Activated CD8-positive, alpha-beta memory T cell treated with anti-CD3 and anti-CD28 coated beads, Interleukin-2, amount 10 ng/mL, durations not matched to agents 7 days and 5 days (primary cell): ENCODE results near the gene NCKIPSD. TPM values are rescaled to one million over a fixed set of nuclear protein-coding genes. Genes with fewer than 3 reads are reported as not detected.

Experiments used
- ATAC-seq: fragments of 150-1000 bp; cut with Tn5 transposase; one replicate; pipeline ENCODE4 v1.10.0; 2021; ENCODE audit warnings: moderate library complexity
- CTCF ChIA-PET: fragments of 350-600 bp; sonication (Branson Sonifier 250); formaldehyde crosslinking; loops from one replicate; lab custom pipeline; 2021; ENCODE audit warnings: antibody characterized with exemption; lab: Charles Lee
- DNase-seq: peaks from one replicate; pipeline ENCODE4 v3.0.0-alpha.2; 2020
- H3K27ac Mint-ChIP-seq: one replicate; pipeline ENCODE4 v1.8.0; 2021; ENCODE audit warnings: mild to moderate bottlenecking, mixed read lengths
- H3K27me3 Mint-ChIP-seq: one replicate; pipeline ENCODE4 v1.8.0; 2021; ENCODE audit warnings: mixed read lengths
- H3K36me3 Mint-ChIP-seq: one replicate; pipeline ENCODE4 v1.8.0; 2021; ENCODE audit warnings: mild to moderate bottlenecking, mixed read lengths
- H3K4me1 Mint-ChIP-seq: one replicate; pipeline ENCODE4 v1.8.0; 2021; ENCODE audit warnings: mixed read lengths
- H3K4me3 Mint-ChIP-seq: one replicate; pipeline ENCODE4 v1.8.0; 2021; ENCODE audit warnings: mild to moderate bottlenecking, moderate library complexity, mixed read lengths
- H3K9me3 Mint-ChIP-seq: one replicate; pipeline ENCODE4 v1.8.0; 2022; ENCODE audit warnings: low read depth, mixed read lengths
- total RNA-seq, 2 experiments: library from RNA; stranded (reverse); gene quantifications; one replicate each; pipeline ENCODE4 v1.2.3, GENCODE V29; 2021

Gene NCKIPSD
- total RNA-seq, 2 experiments from 2014 or later: 33.4 to 43.0 TPM

DNA sequence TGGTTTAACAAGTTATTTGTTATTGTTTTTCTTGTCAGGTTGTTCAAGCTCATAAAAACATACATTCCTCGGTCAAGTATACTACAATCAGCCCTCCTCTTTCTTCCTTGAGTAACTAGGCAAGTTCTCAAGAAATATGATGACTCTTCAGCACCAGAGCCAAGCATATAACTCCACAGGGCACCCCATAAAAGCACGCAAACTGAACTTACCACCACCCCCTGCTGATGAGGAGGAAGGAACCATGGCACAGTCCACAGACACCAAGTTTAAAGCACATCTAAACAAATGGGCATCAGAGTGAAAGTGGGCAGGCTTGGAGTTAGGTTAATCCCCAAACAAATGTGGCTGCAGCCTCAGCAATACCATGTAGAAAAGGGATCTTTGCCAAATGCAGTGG is 26.0 kb upstream of the NCKIPSD start:
- CTCF ChIA-PET: no interaction called here
- no peaks in the 10 kb centered on the region for H3K9me3 Mint-ChIP-seq
- DNase-seq (no peak), ATAC-seq (no peak)
- no peak overlapping the region for H3K27ac Mint-ChIP-seq
- H3K36me3 Mint-ChIP-seq: peaks cover 47% of the 10 kb centered on the region
- no peaks in the 10 kb centered on the region for H3K27me3 Mint-ChIP-seq
- H3K4me1 Mint-ChIP-seq: peaks cover 51% of the 10 kb centered on the region
- H3K4me3 Mint-ChIP-seq: no peak overlapping the region

- ATAC-seq (no peak), DNase-seq (no peak)
- peaks cover 37% of the 10 kb centered on the region for H3K36me3 Mint-ChIP-seq
- peaks cover 38% of the 10 kb centered on the region for H3K4me1 Mint-ChIP-seq
- no peaks in the 10 kb centered on the region for H3K9me3 Mint-ChIP-seq
- no peak overlapping the region for H3K4me3 Mint-ChIP-seq
- CTCF ChIA-PET: interaction anchor here (1.7 to 3.4 kb wide), 2 partner anchors 18 to 22 kb away, joined by 3 to 13 read pairs; partner anchors contain the start of gene NCKIPSD
- no peaks in the 10 kb centered on the region for H3K27me3 Mint-ChIP-seq
- H3K27ac Mint-ChIP-seq: peak overlapping the region; percentile 37
Observed at GRCh38 chr3:48709051-48709461, 23.3 kb upstream of the NCKIPSD start.

- no peak for ATAC-seq
- H3K36me3 Mint-ChIP-seq: peaks cover 37% of the 10 kb centered on the region
Observed at GRCh38 chr3:48708481-48708889, 22.8 kb upstream of the NCKIPSD start.

GRCh38 chr3:48707157-48707556 is 21.4 kb upstream of the NCKIPSD start:
- Mint-ChIP-seq H3K9me3 (no peaks in the 10 kb centered on the region), H3K27me3 (no peaks in the 10 kb centered on the region), H3K27ac (peak overlapping the region; percentile 4), H3K4me3 (no peak overlapping the region), H3K36me3 (peaks cover 42% of the 10 kb centered on the region), H3K4me1 (peaks cover 36% of the 10 kb centered on the region)
- ATAC-seq: no peak
- no peak for DNase-seq
- CTCF ChIA-PET: interaction anchor here (1.0 to 3.4 kb wide), 4 partner anchors 21 to 282 kb away, joined by 3 to 13 read pairs (median 4); partner anchors contain the start of gene NCKIPSD

More at GRCh38 chr3:48708481-48708889, 22.8 kb upstream of the NCKIPSD start:
- Mint-ChIP-seq H3K4me1 (peaks cover 39% of the 10 kb centered on the region), H3K9me3 (no peaks in the 10 kb centered on the region), H3K27ac (peak overlapping the region; percentile 37), H3K4me3 (no peak overlapping the region), H3K27me3 (no peaks in the 10 kb centered on the region)
- DNase-seq: no peak
- CTCF ChIA-PET: interaction anchor here (1.7 to 3.4 kb wide), 3 partner anchors 17 to 32 kb away, joined by 3 to 13 read pairs (median 3); partner anchors contain the start of gene NCKIPSD

DNA sequence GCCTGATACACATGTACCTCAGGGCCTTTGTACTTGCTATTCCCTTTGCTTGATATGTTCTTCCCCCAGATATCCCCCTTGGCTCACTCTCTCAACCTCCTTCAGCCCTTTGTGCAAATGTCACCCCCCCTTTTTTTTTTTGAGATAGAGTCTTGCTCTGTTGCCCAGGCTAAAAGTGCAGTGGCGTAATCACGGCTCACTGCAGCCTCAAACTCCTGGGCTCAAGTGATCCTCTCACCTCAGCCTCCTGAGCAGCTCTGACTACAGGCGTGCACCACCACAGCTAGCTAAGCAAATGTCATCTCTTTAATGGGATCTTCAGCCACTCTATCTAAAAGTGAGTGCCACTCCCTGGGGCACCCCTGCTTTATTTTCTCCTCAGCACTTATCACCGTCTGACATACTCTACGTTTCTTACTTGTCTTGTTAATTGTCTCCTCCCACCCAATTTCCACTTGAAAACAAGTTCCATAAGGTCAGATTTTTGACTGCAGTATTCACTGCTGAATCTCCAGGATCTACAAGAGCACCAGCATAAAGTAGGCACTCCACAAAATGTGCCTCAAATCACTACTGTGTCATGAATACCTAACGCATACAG is 16.7 kb upstream of the NCKIPSD start:
- DNase-seq (no peak), ATAC-seq (no peak)
- Mint-ChIP-seq H3K36me3 (peaks cover 33% of the 10 kb centered on the region), H3K27ac (no peak overlapping the region), H3K27me3 (no peaks in the 10 kb centered on the region), H3K4me1 (peaks cover 12% of the 10 kb centered on the region), H3K4me3 (no peak overlapping the region), H3K9me3 (no peaks in the 10 kb centered on the region)
- CTCF ChIA-PET: interaction anchor here (1.0 kb wide), 1 partner anchor 16 kb away, joined by 3 read pairs; the partner anchor contains the start of gene NCKIPSD

DNA sequence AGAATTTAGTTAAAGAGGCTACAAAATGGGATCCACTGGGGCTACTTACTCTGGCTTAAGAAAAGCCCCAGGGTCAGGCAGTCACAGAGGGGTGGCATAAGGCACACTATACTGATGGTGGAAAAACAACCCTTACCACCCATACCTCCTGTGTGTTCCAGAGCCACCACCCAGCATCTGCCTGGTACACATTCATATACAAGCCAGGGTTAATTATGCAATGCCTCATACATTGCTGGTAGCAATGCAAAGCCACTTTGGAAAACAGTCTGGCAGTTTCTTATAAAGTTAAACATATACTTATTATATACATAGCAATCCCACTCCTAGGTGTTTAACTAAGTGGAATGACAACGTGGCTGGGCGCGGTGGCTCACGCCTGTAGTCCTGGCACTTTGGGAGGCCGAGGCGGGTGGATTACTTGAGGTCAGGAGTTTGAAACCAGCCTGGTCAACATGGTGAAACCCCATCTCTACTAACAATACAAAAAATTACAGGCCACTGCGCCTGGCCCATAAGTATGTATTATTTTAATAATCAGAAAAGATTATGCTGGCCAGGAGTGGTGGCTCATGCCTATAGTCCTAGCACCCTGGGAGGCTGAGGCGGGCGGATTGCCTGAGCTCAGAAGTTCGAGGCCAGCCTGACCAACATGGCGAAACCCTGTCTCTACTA is 15.2 kb upstream of the NCKIPSD start:
- no peaks in the 10 kb centered on the region for H3K9me3 Mint-ChIP-seq
- H3K27ac Mint-ChIP-seq: no peak overlapping the region
- peaks cover 12% of the 10 kb centered on the region for H3K4me1 Mint-ChIP-seq
- no peaks in the 10 kb centered on the region for H3K27me3 Mint-ChIP-seq
- H3K36me3 Mint-ChIP-seq: peaks cover 33% of the 10 kb centered on the region
- DNase-seq (no peak), ATAC-seq (no peak)
- no peak overlapping the region for H3K4me3 Mint-ChIP-seq
- CTCF ChIA-PET: no interaction called here

GRCh38 chr3:48698891-48699290 is 13.2 kb upstream of the NCKIPSD start:
- Mint-ChIP-seq H3K4me1 (peaks cover 6% of the 10 kb centered on the region), H3K9me3 (no peaks in the 10 kb centered on the region), H3K27ac (no peak overlapping the region), H3K36me3 (peaks cover 32% of the 10 kb centered on the region), H3K4me3 (no peak overlapping the region), H3K27me3 (no peaks in the 10 kb centered on the region)
- no peak for ATAC-seq
- CTCF ChIA-PET: interaction anchor here (0.6 to 1.5 kb wide), 2 partner anchors 13 to 444 kb away, joined by 6 to 8 read pairs; no protein-coding TSS in a partner anchor
- DNase-seq: no peak

- Mint-ChIP-seq H3K4me1 (peaks cover 6% of the 10 kb centered on the region), H3K4me3 (no peak overlapping the region), H3K27me3 (no peaks in the 10 kb centered on the region), H3K9me3 (no peaks in the 10 kb centered on the region), H3K27ac (no peak overlapping the region), H3K36me3 (peaks cover 36% of the 10 kb centered on the region)
- CTCF ChIA-PET: interaction anchor here (2.4 kb wide), 1 partner anchor 12 kb away, joined by 9 read pairs; the partner anchor contains the start of gene NCKIPSD
- DNase-seq (no peak), ATAC-seq (no peak)
Observed at GRCh38 chr3:48697952-48698351, 12.2 kb upstream of the NCKIPSD start.

DNA sequence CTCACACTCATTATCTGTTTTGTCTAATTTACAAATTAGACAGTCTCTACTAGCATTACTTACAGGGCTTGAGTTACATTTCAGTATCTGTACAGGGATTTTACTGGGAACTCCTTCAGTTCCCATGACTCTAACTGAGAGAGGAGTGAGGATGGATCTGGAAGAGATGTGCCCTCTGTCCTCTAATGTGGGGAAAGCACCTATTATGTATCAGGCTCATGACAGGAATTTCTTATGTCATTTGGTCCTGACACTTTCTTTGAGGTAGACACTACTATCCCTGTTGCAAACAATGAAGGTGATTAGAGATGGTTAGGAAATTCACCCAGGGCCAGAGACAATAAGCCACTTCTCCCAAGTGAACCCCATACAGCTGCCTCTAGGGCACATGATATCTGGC is 10.9 kb upstream of the NCKIPSD start:
- DNase-seq (no peak), ATAC-seq (no peak)
- H3K4me1 Mint-ChIP-seq: peaks cover 5% of the 10 kb centered on the region
- H3K36me3 Mint-ChIP-seq: peaks cover 37% of the 10 kb centered on the region
- CTCF ChIA-PET: interaction anchor here (1.7 to 2.4 kb wide), 2 partner anchors 11 to 12 kb away, joined by 4 to 9 read pairs; partner anchors contain the start of gene NCKIPSD
- no peaks in the 10 kb centered on the region for H3K27me3 Mint-ChIP-seq
- H3K27ac Mint-ChIP-seq: no peak overlapping the region
- no peaks in the 10 kb centered on the region for H3K9me3 Mint-ChIP-seq
- no peak overlapping the region for H3K4me3 Mint-ChIP-seq

DNA sequence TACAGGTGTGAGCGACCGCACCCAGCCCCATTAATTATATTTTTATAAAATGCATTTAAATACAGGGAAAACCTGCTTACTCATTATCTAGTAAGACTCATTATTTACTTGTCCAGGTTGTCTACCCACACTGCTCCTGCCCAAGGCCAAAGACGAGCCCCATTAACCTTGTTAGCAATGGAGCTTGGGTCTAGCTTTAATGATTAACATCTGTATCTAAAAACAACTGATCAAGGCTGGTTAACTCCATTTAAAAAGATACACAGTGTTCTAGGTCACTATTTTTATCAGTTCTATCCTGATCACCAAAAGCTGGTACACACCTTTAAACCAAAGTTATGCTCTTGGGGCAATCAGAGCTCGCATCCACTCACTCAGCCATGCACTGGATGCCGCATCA is 10.4 kb upstream of the NCKIPSD start:
- H3K27ac Mint-ChIP-seq: no peak overlapping the region
- peaks cover 5% of the 10 kb centered on the region for H3K4me1 Mint-ChIP-seq
- no peaks in the 10 kb centered on the region for H3K27me3 Mint-ChIP-seq
- DNase-seq (no peak), ATAC-seq (no peak)
- CTCF ChIA-PET: interaction anchor here (1.7 to 2.4 kb wide), 2 partner anchors 10 to 12 kb away, joined by 4 to 9 read pairs; partner anchors contain the start of gene NCKIPSD
- peaks cover 38% of the 10 kb centered on the region for H3K36me3 Mint-ChIP-seq
- H3K4me3 Mint-ChIP-seq: no peak overlapping the region
- no peaks in the 10 kb centered on the region for H3K9me3 Mint-ChIP-seq

GRCh38 chr3:48695393-48695753 is 9.7 kb upstream of the NCKIPSD start:
- H3K27me3 Mint-ChIP-seq: no peaks in the 10 kb centered on the region
- H3K4me1 Mint-ChIP-seq: peaks cover 6% of the 10 kb centered on the region
- H3K36me3 Mint-ChIP-seq: peaks cover 42% of the 10 kb centered on the region
- no peak overlapping the region for H3K4me3 Mint-ChIP-seq
- no peak for DNase-seq
- H3K27ac Mint-ChIP-seq: no peak overlapping the region
- ATAC-seq: no peak
- CTCF ChIA-PET: interaction anchor here (1.7 kb wide), 1 partner anchor 11 kb away, joined by 4 read pairs; no protein-coding TSS in a partner anchor
- no peaks in the 10 kb centered on the region for H3K9me3 Mint-ChIP-seq

DNA sequence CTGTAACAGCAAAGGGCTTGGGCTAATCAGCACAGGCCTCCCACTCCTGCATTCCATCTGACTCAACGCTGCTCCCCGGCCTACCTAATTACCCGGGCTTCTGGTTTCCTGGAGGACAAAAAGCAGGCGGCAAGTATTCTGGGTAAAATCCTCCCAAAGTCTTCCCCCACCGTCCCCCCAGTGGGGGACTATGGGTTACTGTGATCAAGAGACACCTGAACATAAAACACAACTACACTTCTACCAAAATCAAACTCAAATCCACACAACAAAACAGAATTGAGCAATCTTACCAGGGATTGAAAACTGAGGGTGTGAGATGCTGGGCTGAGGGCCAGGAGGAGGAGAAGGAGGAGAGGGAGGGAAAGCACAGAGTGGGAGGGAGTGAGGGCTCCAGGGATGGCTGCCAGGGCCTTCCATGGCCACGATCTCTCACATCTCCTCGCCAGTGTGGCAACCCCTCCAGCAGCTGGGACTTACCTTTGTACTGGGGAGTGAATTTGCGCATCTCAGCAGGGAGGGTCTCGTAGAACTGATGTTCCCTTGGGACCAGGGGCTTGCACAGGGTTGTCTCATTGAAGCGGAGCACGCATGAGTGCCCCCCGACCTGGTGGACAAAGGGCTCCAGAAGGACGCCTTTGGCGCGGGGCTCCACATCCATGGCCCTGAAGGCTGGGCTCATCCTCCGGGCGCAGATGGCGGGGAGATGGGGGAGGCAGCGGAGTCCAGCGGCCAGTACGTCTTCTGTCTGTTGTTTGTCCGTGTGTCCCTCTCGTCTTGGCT is 9.1 kb upstream of the NCKIPSD start:
- DNase-seq (no peak), ATAC-seq (no peak)
- CTCF ChIA-PET: interaction anchor here (1.7 kb wide), 1 partner anchor 10 kb away, joined by 4 read pairs; no protein-coding TSS in a partner anchor
- Mint-ChIP-seq H3K27me3 (no peaks in the 10 kb centered on the region), H3K4me1 (peaks cover 6% of the 10 kb centered on the region), H3K27ac (no peak overlapping the region), H3K36me3 (peaks cover 43% of the 10 kb centered on the region), H3K4me3 (no peak overlapping the region), H3K9me3 (no peaks in the 10 kb centered on the region)

- Mint-ChIP-seq H3K4me1 (peaks cover 5% of the 10 kb centered on the region), H3K36me3 (peaks cover 41% of the 10 kb centered on the region), H3K27me3 (no peaks in the 10 kb centered on the region), H3K9me3 (no peaks in the 10 kb centered on the region), H3K4me3 (no peak overlapping the region), H3K27ac (no peak overlapping the region)
- CTCF ChIA-PET: interaction anchor here (0.6 kb wide), 1 partner anchor 29 kb away, joined by 3 read pairs; no protein-coding TSS in a partner anchor
- ATAC-seq (no peak), DNase-seq (no peak)
Observed at GRCh38 chr3:48693826-48694225, 8.1 kb upstream of the NCKIPSD start.
